ENCODE measurements around the gene PAQR7.

DNA sequence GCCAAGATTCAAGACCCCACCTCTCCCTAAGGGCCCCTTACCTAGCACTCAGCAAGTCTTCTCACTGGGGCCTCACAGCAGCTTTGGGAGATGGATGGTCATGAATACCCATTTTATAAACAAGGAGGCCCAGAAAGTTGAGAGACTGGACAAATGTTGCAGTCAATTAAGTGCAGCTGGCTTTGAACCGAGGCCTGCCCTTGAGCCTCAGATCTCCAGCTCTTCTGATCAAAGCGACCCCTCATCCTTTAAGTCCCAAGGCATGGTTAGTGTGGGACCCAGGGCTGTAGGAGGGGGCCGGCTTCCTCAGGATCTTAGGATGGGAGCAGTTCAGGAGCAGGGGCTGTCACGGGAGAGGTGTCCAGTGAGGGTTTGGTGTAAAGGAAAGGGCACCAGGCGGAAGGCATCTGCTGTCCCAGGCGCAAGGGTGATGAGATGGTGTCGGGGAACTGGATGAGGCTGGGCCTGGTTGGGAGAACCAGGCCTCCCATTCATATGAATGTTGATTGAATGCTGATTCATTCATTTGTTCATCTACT lies 60.9 kb downstream of the PAQR7 start:
- TF ChIP-seq POLR2A (IDR thresholded peaks at IDR 0.05) (no peak), CTCF (IDR thresholded peaks at IDR 0.05) (no peak)

Data from heart left ventricle (tissue), 13 donors.